Endothelial cell of umbilical vein (primary cell): ENCODE results near the gene KATNAL2.

Source experiments
- EZH2 ChIP-seq: IDR thresholded peaks from 2 replicates; pipeline ENCODE4 v1.6.1; 2012; ENCODE audit warnings: borderline replicate concordance, low read depth, mild to moderate bottlenecking, moderate library complexity, low read length, inconsistent platforms; ENCODE audit not compliant: severe bottlenecking
- TF ChIP-seq, protein P1 (sequence below), 2 donors: IDR thresholded peaks; 1 replicate in 1 of 2; 2 replicates in 1 of 2; pipeline ENCODE4 v1.5.1; 2011; ENCODE audit warnings: low read length in 2 of 2, mild to moderate bottlenecking in 2 of 2, moderate library complexity in 2 of 2, control low read depth in 1 of 2, inconsistent platforms in 1 of 2, low read depth in 1 of 2; ENCODE audit not compliant: insufficient read depth in 1 of 2; ENCODE audit errors: extremely low read depth in 1 of 2

DNA sequence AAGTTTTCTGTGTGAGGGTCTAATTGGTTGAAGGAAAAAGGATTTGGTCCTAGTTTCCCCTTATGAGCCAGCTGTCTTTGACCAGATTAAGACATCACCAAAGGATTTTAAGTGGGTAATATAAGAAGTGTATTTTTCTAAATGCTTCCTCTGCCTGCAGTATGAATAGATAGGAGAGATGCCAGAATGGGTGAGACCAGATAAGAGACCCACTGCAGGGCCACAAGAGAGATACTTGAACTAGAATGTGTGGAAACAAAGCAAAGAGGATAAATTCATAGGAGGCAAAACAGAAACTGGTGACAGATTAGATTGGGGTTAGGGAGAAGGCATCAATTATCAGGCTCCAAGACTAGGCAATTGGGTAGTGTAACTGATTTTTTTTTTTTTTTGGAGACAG, 234.0 kb downstream of the KATNAL2 start:
- TF ChIP-seq, protein P1, sequence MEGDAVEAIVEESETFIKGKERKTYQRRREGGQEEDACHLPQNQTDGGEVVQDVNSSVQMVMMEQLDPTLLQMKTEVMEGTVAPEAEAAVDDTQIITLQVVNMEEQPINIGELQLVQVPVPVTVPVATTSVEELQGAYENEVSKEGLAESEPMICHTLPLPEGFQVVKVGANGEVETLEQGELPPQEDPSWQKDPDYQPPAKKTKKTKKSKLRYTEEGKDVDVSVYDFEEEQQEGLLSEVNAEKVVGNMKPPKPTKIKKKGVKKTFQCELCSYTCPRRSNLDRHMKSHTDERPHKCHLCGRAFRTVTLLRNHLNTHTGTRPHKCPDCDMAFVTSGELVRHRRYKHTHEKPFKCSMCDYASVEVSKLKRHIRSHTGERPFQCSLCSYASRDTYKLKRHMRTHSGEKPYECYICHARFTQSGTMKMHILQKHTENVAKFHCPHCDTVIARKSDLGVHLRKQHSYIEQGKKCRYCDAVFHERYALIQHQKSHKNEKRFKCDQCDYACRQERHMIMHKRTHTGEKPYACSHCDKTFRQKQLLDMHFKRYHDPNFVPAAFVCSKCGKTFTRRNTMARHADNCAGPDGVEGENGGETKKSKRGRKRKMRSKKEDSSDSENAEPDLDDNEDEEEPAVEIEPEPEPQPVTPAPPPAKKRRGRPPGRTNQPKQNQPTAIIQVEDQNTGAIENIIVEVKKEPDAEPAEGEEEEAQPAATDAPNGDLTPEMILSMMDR (IDR thresholded peaks at IDR 0.05; ENCODE audit: extremely low read depth in 1 of 2, insufficient read depth in 1 of 2, low read depth in 1 of 2, low read length in 2 of 2) = no peak
- no peak for TF ChIP-seq EZH2
